Neural cell (in vitro differentiated cells): ENCODE data around the gene SRSF5.

Experiments
- CTCF ChIP-seq: fragments of 450-650 bp; IDR thresholded peaks from 2 replicates; pipeline ENCODE4 v1.5.1; 2014; ENCODE audit warnings: antibody characterized with exemption, mild to moderate bottlenecking, moderate library complexity; ENCODE audit not compliant: poor library complexity, severe bottlenecking
- EP300 ChIP-seq: fragments of 450-650 bp; conservative IDR thresholded peaks from 2 replicates; pipeline ENCODE4 v1.6.1; 2014; ENCODE audit warnings: antibody characterized with exemption, mild to moderate bottlenecking, moderate library complexity; ENCODE audit not compliant: poor library complexity, severe bottlenecking
- EZH2 ChIP-seq: fragments of 200-600, 300-800 bp; shearing (Covaris generic), sonication (generic); IDR thresholded peaks from 2 replicates; pipeline ENCODE4 v1.6.1; 2014; ENCODE audit warnings: antibody characterized with exemption, low read length, borderline replicate concordance, mild to moderate bottlenecking; ENCODE audit not compliant: insufficient read depth, poor library complexity, severe bottlenecking
- POLR2AphosphoS5 ChIP-seq: IDR thresholded peaks from 2 replicates; pipeline ENCODE4 v1.6.1; 2012
- RAD21 ChIP-seq: fragments of 450-650 bp; conservative IDR thresholded peaks from 2 replicates; pipeline ENCODE4 v1.6.1; 2014; ENCODE audit warnings: antibody characterized with exemption, mild to moderate bottlenecking, moderate library complexity
- TAF1 ChIP-seq: IDR thresholded peaks from 2 replicates; pipeline ENCODE4 v1.6.1; 2012; ENCODE audit warnings: low read depth
- TF ChIP-seq, protein P1 (sequence below): IDR thresholded peaks from 2 replicates; pipeline ENCODE4 v1.6.1; 2012; ENCODE audit warnings: borderline replicate concordance

DNA sequence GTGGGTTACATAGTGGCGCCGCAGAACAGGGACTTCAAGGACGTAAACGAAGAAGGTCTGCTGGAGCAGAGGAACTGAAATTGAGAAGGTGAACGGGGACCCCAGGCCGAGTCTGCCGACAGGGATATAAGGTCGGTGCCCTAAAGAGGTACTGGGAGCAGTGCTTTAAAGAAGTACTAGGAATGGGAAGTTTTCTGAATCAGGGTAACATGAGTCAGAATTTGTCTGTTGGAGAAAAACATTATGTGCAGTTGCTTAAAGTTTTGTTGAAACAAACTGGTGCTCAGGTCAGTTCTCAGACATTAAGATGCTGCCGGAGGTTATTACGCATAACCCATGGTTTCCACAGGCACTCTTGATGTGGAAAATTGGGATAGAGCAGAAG, 44.9 kb downstream of the SRSF5 start:
- TF ChIP-seq CTCF (no peak), POLR2AphosphoS5 (no peak), TAF1 (no peak), RAD21 (no peak), EZH2 (no peak), EP300 (no peak)
- TF ChIP-seq, protein P1, sequence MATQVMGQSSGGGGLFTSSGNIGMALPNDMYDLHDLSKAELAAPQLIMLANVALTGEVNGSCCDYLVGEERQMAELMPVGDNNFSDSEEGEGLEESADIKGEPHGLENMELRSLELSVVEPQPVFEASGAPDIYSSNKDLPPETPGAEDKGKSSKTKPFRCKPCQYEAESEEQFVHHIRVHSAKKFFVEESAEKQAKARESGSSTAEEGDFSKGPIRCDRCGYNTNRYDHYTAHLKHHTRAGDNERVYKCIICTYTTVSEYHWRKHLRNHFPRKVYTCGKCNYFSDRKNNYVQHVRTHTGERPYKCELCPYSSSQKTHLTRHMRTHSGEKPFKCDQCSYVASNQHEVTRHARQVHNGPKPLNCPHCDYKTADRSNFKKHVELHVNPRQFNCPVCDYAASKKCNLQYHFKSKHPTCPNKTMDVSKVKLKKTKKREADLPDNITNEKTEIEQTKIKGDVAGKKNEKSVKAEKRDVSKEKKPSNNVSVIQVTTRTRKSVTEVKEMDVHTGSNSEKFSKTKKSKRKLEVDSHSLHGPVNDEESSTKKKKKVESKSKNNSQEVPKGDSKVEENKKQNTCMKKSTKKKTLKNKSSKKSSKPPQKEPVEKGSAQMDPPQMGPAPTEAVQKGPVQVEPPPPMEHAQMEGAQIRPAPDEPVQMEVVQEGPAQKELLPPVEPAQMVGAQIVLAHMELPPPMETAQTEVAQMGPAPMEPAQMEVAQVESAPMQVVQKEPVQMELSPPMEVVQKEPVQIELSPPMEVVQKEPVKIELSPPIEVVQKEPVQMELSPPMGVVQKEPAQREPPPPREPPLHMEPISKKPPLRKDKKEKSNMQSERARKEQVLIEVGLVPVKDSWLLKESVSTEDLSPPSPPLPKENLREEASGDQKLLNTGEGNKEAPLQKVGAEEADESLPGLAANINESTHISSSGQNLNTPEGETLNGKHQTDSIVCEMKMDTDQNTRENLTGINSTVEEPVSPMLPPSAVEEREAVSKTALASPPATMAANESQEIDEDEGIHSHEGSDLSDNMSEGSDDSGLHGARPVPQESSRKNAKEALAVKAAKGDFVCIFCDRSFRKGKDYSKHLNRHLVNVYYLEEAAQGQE = no peak
